Left lung (tissue), 10 donors: ENCODE measurements around the gene ADAMTS17. TPM values are rescaled to one million over a fixed set of nuclear protein-coding genes. Genes with fewer than 3 reads are reported as not detected.

Experiments used
- ATAC-seq: fragments of 200-7000 bp; cut with Tn5 transposase; one replicate; pipeline ENCODE4 v1.9.1; 2020; ENCODE audit warnings: moderate library complexity
- DNase-seq, 4 donors: peaks; one replicate each; pipeline ENCODE4 v3.0.0-alpha.2; 2013 to 2020
- H3K27ac ChIP-seq, 2 donors: fragments of 200-600 bp; sonication (generic) in 1 of 2; one replicate each; pipeline versions ENCODE4 v1.5.0 to v1.8.0; 2020 to 2021
- H3K27me3 ChIP-seq, 2 donors: fragments of 200-600 bp; sonication (generic) in 1 of 2; one replicate each; pipeline versions ENCODE4 v1.5.0 to v1.8.0; 2020 to 2021
- H3K36me3 ChIP-seq, 2 donors: fragments of 200-600 bp; sonication (generic) in 1 of 2; one replicate each; pipeline versions ENCODE4 v1.5.0 to v1.8.0; 2020 to 2021
- H3K4me1 ChIP-seq, 2 donors: fragments of 200-600 bp; one replicate each; pipeline ENCODE4 v1.8.0; 2021
- H3K4me3 ChIP-seq, 2 donors: fragments of 200-600 bp; sonication (generic) in 1 of 2; one replicate each; pipeline versions ENCODE4 v1.5.0 to v1.8.0; 2020 to 2021; ENCODE audit warnings: mild to moderate bottlenecking in 1 of 2
- H3K9me3 ChIP-seq, 2 donors: fragments of 200-600 bp; sonication (generic) in 1 of 2; one replicate each; pipeline versions ENCODE4 v1.5.0 to v1.8.0; 2020 to 2021
- CTCF ChIP-seq, 2 donors: fragments of 200-600 bp; sonication (generic) in 1 of 2; IDR thresholded peaks; one replicate each; pipeline versions ENCODE4 v1.5.0 to v1.8.0; 2021; ENCODE audit warnings: antibody characterized with exemption in 2 of 2
- intact Hi-C, 2 donors: fragments of 100-400 bp; cut with DNase I; formaldehyde crosslinking; loops; one replicate each; pipeline versions ENCODE4 v1.11.2 to v1.14.2; 2022
- polyA plus RNA-seq, 6 donors: library from polyadenylated mRNA; unstranded; fragments of 120-200 nt; gene quantifications; one replicate each; pipeline ENCODE4 v1.2.1, GENCODE V29; 2013; ENCODE audit not compliant: insufficient read length in 6 of 6
- total RNA-seq, 2 donors: library from RNA; stranded (reverse); fragmentation: NEBNext Ultra II Directional; extraction: Animal tissue kit (Norgen Biotek cat#: 25700); gene quantifications; one replicate each; pipeline ENCODE4 v1.2.1, GENCODE V29; 2021
- donor health status: DM: no; HTN: yes; CAD: no.
- donor health status: DM: no; HTN: no; CAD: no.

ADAMTS17 gene
- total and polyA plus RNA-seq, 8 donors: 2.0 to 3.9 (median 3.4) TPM

- Histone ChIP-seq H3K9me3 (no peaks in the 10 kb centered on the region), H3K4me3 (no peak overlapping the region), H3K27me3 (no peaks in the 10 kb centered on the region), H3K36me3 (no peaks in the 10 kb centered on the region), H3K4me1 (no peaks in the 10 kb centered on the region), H3K27ac (no peak overlapping the region)
- intact Hi-C loops: no loop called here
- ATAC-seq: no peak
- DNase-seq: no peak
- TF ChIP-seq CTCF (IDR thresholded peaks at IDR 0.05): no peak
Measured at GRCh38 chr15:100259266-100259665, 82.5 kb downstream of the ADAMTS17 start.

GRCh38 chr15:100256970-100257650, 84.7 kb downstream of the ADAMTS17 start:
- Histone ChIP-seq H3K27ac (no peak overlapping the region), H3K27me3 (no peaks in the 10 kb centered on the region), H3K36me3 (no peaks in the 10 kb centered on the region), H3K9me3 (no peaks in the 10 kb centered on the region), H3K4me3 (no peak overlapping the region), H3K4me1 (no peaks in the 10 kb centered on the region)
- no peak for TF ChIP-seq CTCF (IDR thresholded peaks at IDR 0.05)
- intact Hi-C loops: no loop called here
- ATAC-seq: no peak
- DNase-seq: no peak

GRCh38 chr15:100256101-100256969, 85.4 kb downstream of the ADAMTS17 start:
- Histone ChIP-seq H3K9me3 (no peaks in the 10 kb centered on the region), H3K36me3 (no peaks in the 10 kb centered on the region), H3K4me3 (no peak overlapping the region), H3K4me1 (no peaks in the 10 kb centered on the region), H3K27me3 (no peaks in the 10 kb centered on the region), H3K27ac (no peak overlapping the region)
- ATAC-seq: no peak
- intact Hi-C loops: no loop called here
- TF ChIP-seq CTCF (IDR thresholded peaks at IDR 0.05): no peak
- no peak for DNase-seq

GRCh38 chr15:100255644-100256043, 86.1 kb downstream of the ADAMTS17 start:
- no peaks in the 10 kb centered on the region for H3K9me3 ChIP-seq
- H3K4me3 ChIP-seq: no peak overlapping the region
- H3K36me3 ChIP-seq: no peaks in the 10 kb centered on the region
- no peak for TF ChIP-seq CTCF (IDR thresholded peaks at IDR 0.05)
- no peak overlapping the region for H3K27ac ChIP-seq
- ATAC-seq (no peak), DNase-seq (no peak)
- no peaks in the 10 kb centered on the region for H3K27me3 ChIP-seq
- no peaks in the 10 kb centered on the region for H3K4me1 ChIP-seq
- intact Hi-C loops: no loop called here

- ATAC-seq (no peak), DNase-seq (no peak)
- Histone ChIP-seq H3K27ac (no peak overlapping the region), H3K9me3 (no peaks in the 10 kb centered on the region), H3K4me3 (no peak overlapping the region), H3K36me3 (no peaks in the 10 kb centered on the region), H3K27me3 (no peaks in the 10 kb centered on the region), H3K4me1 (no peaks in the 10 kb centered on the region)
- TF ChIP-seq CTCF (IDR thresholded peaks at IDR 0.05): no peak
- intact Hi-C loops: no loop called here
Measured at GRCh38 chr15:100254691-100255090, 87.1 kb downstream of the ADAMTS17 start.
